Measurements from ENCODE around the gene OR5D18. TPM values are rescaled to one million over a fixed set of nuclear protein-coding genes. Genes with fewer than 3 reads are reported as not detected.
"Not testable (repeated sequence)": the region's sequence is repeated elsewhere in the genome, so short reads cannot be mapped to it uniquely, and the experiment has no call there.

OR5D18 gene
- total and polyA plus RNA-seq, 12 donors = not detected

- Histone ChIP-seq H3K36me3 (replicated peaks in 1 of 2) (no peaks in the 10 kb centered on the region), H3K4me3 (no peak overlapping the region), H3K9me3 (replicated peaks in 1 of 3) (no peaks in the 10 kb centered on the region), H3K4me1 (replicated peaks in 1 of 2) (no peaks in the 10 kb centered on the region), H3K27me3 (no peaks in the 10 kb centered on the region), H3K27ac (no peak overlapping the region)
- TF ChIP-seq POLR2A (IDR thresholded peaks at IDR 0.05) (no peak), CTCF (IDR thresholded peaks at IDR 0.05) (no peak)
- WGBS, 4 donors = 11 to 32% (median 17%) methylated on average over 1 of the region's 1 CpG
- no peak for DNase-seq
- intact Hi-C loops (cut with DNase I) = no loop called here
These were observed 35.3 kb downstream of the OR5D18 start for GRCh38 chr11:55854704-55855103.

GRCh38 chr11:55867354-55867753 is 47.9 kb downstream of the OR5D18 start:
- H3K36me3 ChIP-seq (replicated peaks in 1 of 2); H3K27ac ChIP-seq; H3K27me3 ChIP-seq; H3K4me3 ChIP-seq; DNase-seq; H3K9me3 ChIP-seq (replicated peaks in 1 of 3); intact Hi-C loops (cut with DNase I); H3K4me1 ChIP-seq (replicated peaks in 1 of 2): not testable (repeated sequence)
- 70 to 85% (median 77%) methylated on average over 4 of the region's 4 CpGs for WGBS, 4 donors

Small RNAs within 50 kb of the gene (small RNA-seq; reads per million reads assigned to genes)
- 0 reads per million in 2 donors for gene AC036111.3

Other genes starting within 250 kb of the OR5D18 start
- not detected for gene OR4C16, start 247.5 kb upstream of the OR5D18 start, total RNA-seq
- not detected for gene OR4C16, start 247.5 kb upstream of the OR5D18 start, polyA plus RNA-seq
- gene OR4C11, start 212.0 kb upstream of the OR5D18 start, total RNA-seq = not detected
- not detected for gene OR4C11, start 212.0 kb upstream of the OR5D18 start, polyA plus RNA-seq
- not detected for gene OR4P4, start 184.5 kb upstream of the OR5D18 start, total RNA-seq
- not detected for gene OR4P4, start 184.5 kb upstream of the OR5D18 start, polyA plus RNA-seq
- not detected for gene OR4S2, start 171.3 kb upstream of the OR5D18 start, total RNA-seq
- not detected for gene OR4S2, start 171.3 kb upstream of the OR5D18 start, polyA plus RNA-seq
- gene OR4C6, start 157.4 kb upstream of the OR5D18 start, total RNA-seq = not detected
- gene OR4C6, start 157.4 kb upstream of the OR5D18 start, polyA plus RNA-seq = not detected
- gene OR5D13, start 46.2 kb upstream of the OR5D18 start, total RNA-seq = not detected
- not detected for gene OR5D13, start 46.2 kb upstream of the OR5D18 start, polyA plus RNA-seq
- gene OR5D14, start 24.1 kb upstream of the OR5D18 start, total RNA-seq = not detected
- gene OR5D14, start 24.1 kb upstream of the OR5D18 start, polyA plus RNA-seq = not detected
- not detected for gene OR5L1, start 8.3 kb upstream of the OR5D18 start, total RNA-seq
- gene OR5L1, start 8.3 kb upstream of the OR5D18 start, polyA plus RNA-seq = not detected
- gene OR5L2, start 7.6 kb downstream of the OR5D18 start, total RNA-seq = not detected
- gene OR5L2, start 7.6 kb downstream of the OR5D18 start, polyA plus RNA-seq = not detected
- gene OR5D16, start 19.1 kb downstream of the OR5D18 start, total RNA-seq = not detected
- not detected for gene OR5D16, start 19.1 kb downstream of the OR5D18 start, polyA plus RNA-seq
- gene TRIM51, start 63.7 kb downstream of the OR5D18 start, total RNA-seq = not detected
- not detected for gene TRIM51, start 63.7 kb downstream of the OR5D18 start, polyA plus RNA-seq
- gene OR5W2, start 95.0 kb downstream of the OR5D18 start, total RNA-seq = not detected
- not detected for gene OR5W2, start 95.0 kb downstream of the OR5D18 start, polyA plus RNA-seq
- gene OR5I1, start 116.8 kb downstream of the OR5D18 start, total RNA-seq = not detected
- gene OR5I1, start 116.8 kb downstream of the OR5D18 start, polyA plus RNA-seq = not detected
- not detected for gene OR10AG1, start 150.3 kb downstream of the OR5D18 start, total RNA-seq
- gene OR10AG1, start 150.3 kb downstream of the OR5D18 start, polyA plus RNA-seq = not detected
- gene OR5F1, start 175.0 kb downstream of the OR5D18 start, total RNA-seq = not detected
- not detected for gene OR5F1, start 175.0 kb downstream of the OR5D18 start, polyA plus RNA-seq
- gene OR5AS1, start 208.0 kb downstream of the OR5D18 start, total RNA-seq = not detected
- not detected for gene OR5AS1, start 208.0 kb downstream of the OR5D18 start, polyA plus RNA-seq